SK-N-SH (cell line): ENCODE results near the gene SUN5. TPM values are rescaled to one million over a fixed set of nuclear protein-coding genes. Genes with fewer than 3 reads are reported as not detected.

Experiments
- CTCF ChIA-PET: fragments of 300-600, 350-600 bp; formaldehyde crosslinking; extraction: SDS; loops from one replicate; lab custom pipeline; 2021; lab: Yijun Ruan, JAX
- POLR2A ChIA-PET: fragments of 350-600 bp; sonication (Branson Sonifier 250); formaldehyde crosslinking; extraction: SDS; loops from one replicate; lab custom pipeline; 2020; ENCODE audit warnings: antibody characterized with exemption, inconsistent platforms; lab: Yijun Ruan, JAX
- DNase-seq: peaks from one replicate; pipeline ENCODE4 v3.0.0; 2012
- H2AFZ ChIP-seq: fragments of 200-600 bp; sonication (generic); 2 replicates; pipeline ENCODE4 v1.8.1; 2016; ENCODE audit warnings: antibody characterized with exemption, mild to moderate bottlenecking, low read depth
- H3F3A ChIP-seq: fragments of 200-600 bp; sonication (generic); replicated peaks from 2 replicates; pipeline ENCODE3; 2016; ENCODE audit warnings: antibody characterized with exemption, mild to moderate bottlenecking; ENCODE audit not compliant: insufficient read depth
- H3K27ac ChIP-seq, 2 experiments: fragments of 200-500 bp in 1 of 2; fragments of 200-600 bp in 1 of 2; sonication (Bioruptor generic) in 1 of 2; sonication (generic), shearing (Covaris generic) in 1 of 2; 2 replicates each; pipeline versions ENCODE4 v1.5.1 to v1.6.1; 2014 to 2016; ENCODE audit warnings: low read depth in 2 of 2, inconsistent platforms in 1 of 2, low read length in 1 of 2, mild to moderate bottlenecking in 1 of 2, mixed read lengths in 1 of 2
- H3K27me3 ChIP-seq: fragments of 200-600 bp; sonication (generic), shearing (Covaris generic); 2 replicates; pipeline ENCODE4 v1.6.1; 2016; ENCODE audit warnings: mixed run types; ENCODE audit not compliant: insufficient read depth
- H3K36me3 ChIP-seq, 2 experiments: fragments of 200-500 bp in 1 of 2; fragments of 200-600 bp in 1 of 2; sonication (Bioruptor generic) in 1 of 2; sonication (generic) in 1 of 2; replicated peaks in 1 of 2; 2 replicates each; pipeline versions ENCODE3 to v1.5.1; 2014 to 2016; ENCODE audit warnings: low read length in 1 of 2, mild to moderate bottlenecking in 1 of 2; ENCODE audit not compliant: insufficient read depth in 2 of 2, control insufficient read depth in 1 of 2
- H3K4me1 ChIP-seq, 2 experiments: fragments of 200-500 bp in 1 of 2; fragments of 200-600 bp in 1 of 2; sonication (Bioruptor generic) in 1 of 2; sonication (generic), shearing (Covaris generic) in 1 of 2; 2 replicates each; pipeline versions ENCODE4 v1.5.1 to v1.6.1; 2014 to 2016; ENCODE audit warnings: low read depth in 1 of 2, low read length in 1 of 2, mixed run types in 1 of 2; ENCODE audit not compliant: insufficient read depth in 2 of 2, control insufficient read depth in 1 of 2
- H3K4me2 ChIP-seq: fragments of 200-600 bp; sonication (generic), shearing (Covaris generic); 2 replicates; pipeline ENCODE4 v1.6.1; 2017; ENCODE audit warnings: mixed run types
- H3K4me3 ChIP-seq, 2 experiments: fragments of 200-500 bp in 1 of 2; fragments of 200-600 bp in 1 of 2; sonication (Bioruptor generic) in 1 of 2; sonication (generic), shearing (Covaris generic) in 1 of 2; 2 replicates each; pipeline versions ENCODE4 v1.5.1 to v1.8.1; 2014 to 2016; ENCODE audit warnings: low read depth in 2 of 2, inconsistent platforms in 1 of 2, low read length in 1 of 2, mild to moderate bottlenecking in 1 of 2, mixed read lengths in 1 of 2, moderate library complexity in 1 of 2
- H3K79me2 ChIP-seq: fragments of 200-600 bp; sonication (generic); 2 replicates; pipeline ENCODE4 v1.8.1; 2017; ENCODE audit warnings: mild to moderate bottlenecking; ENCODE audit not compliant: insufficient read depth
- H3K9ac ChIP-seq: fragments of 200-600 bp; sonication (generic); 2 replicates; pipeline ENCODE4 v1.6.1; 2017; ENCODE audit warnings: mixed run types
- H3K9me2 ChIP-seq: fragments of 200-600 bp; sonication (generic); 2 replicates; pipeline ENCODE4 v1.6.1; 2017; ENCODE audit warnings: mixed run types
- H3K9me3 ChIP-seq: fragments of 200-600 bp; sonication (generic); 2 replicates; pipeline ENCODE4 v1.6.1; 2017; ENCODE audit warnings: mixed run types, mild to moderate bottlenecking, moderate library complexity
- H4K20me1 ChIP-seq: fragments of 200-600 bp; sonication (generic); 2 replicates; pipeline ENCODE4 v1.6.1; 2017; ENCODE audit warnings: mild to moderate bottlenecking, mixed run types; ENCODE audit not compliant: insufficient read depth
- CHD2 ChIP-seq: fragments of 150-350 bp; IDR thresholded peaks from 2 replicates; pipeline ENCODE4 v1.6.1; 2018; ENCODE audit warnings: low read length; ENCODE audit not compliant: partially characterized antibody
- EZH2phosphoT487 ChIP-seq: fragments of 200-600 bp; sonication (generic); IDR thresholded peaks from 2 replicates; pipeline ENCODE4 v1.6.1; 2017; ENCODE audit warnings: low read depth, mixed run types, mild to moderate bottlenecking, antibody characterized with exemption, moderate library complexity, borderline replicate concordance
- FOSL2 ChIP-seq: IDR thresholded peaks from 2 replicates; pipeline ENCODE4 v1.4.0; 2012; ENCODE audit warnings: low read depth, mild to moderate bottlenecking, moderate library complexity, borderline replicate concordance
- FOXJ3 ChIP-seq: sonication (generic); formaldehyde crosslinking; IDR thresholded peaks from 2 replicates; pipeline ENCODE4 v1.5.1; 2020; ENCODE audit warnings: mild to moderate bottlenecking, missing genetic modification reagents
- GABPA ChIP-seq: IDR thresholded peaks from 2 replicates; pipeline ENCODE4 v1.4.0; 2012; ENCODE audit warnings: low read depth, mild to moderate bottlenecking
- MEF2A ChIP-seq: IDR thresholded peaks from 2 replicates; pipeline ENCODE4 v1.4.0; 2012; ENCODE audit warnings: low read depth, borderline replicate concordance
- MXI1 ChIP-seq: IDR thresholded peaks from 2 replicates; pipeline ENCODE4 v1.6.1; 2012; ENCODE audit warnings: mild to moderate bottlenecking, low read depth, low read length, improper control_type of control experiment
- NFIC ChIP-seq: IDR thresholded peaks from 2 replicates; pipeline ENCODE4 v1.4.0; 2012; ENCODE audit warnings: borderline replicate concordance
- POLR2AphosphoS5 ChIP-seq: IDR thresholded peaks from 2 replicates; pipeline ENCODE4 v1.6.1; 2012; ENCODE audit warnings: low read depth, low read length
- RAD21 ChIP-seq: IDR thresholded peaks from 2 replicates; pipeline ENCODE4 v1.6.1; 2012; ENCODE audit warnings: mild to moderate bottlenecking, low read length
- RCOR1 ChIP-seq: fragments of 150-350 bp; IDR thresholded peaks from 2 replicates; pipeline ENCODE4 v1.6.1; 2017; ENCODE audit warnings: antibody characterized with exemption, low read length
- SIN3A ChIP-seq: IDR thresholded peaks from 2 replicates; pipeline ENCODE4 v1.6.1; 2012; ENCODE audit warnings: low read depth, mild to moderate bottlenecking, low read length, moderate library complexity, borderline replicate concordance
- SMC3 ChIP-seq: IDR thresholded peaks from 2 replicates; pipeline ENCODE4 v1.6.1; 2012; ENCODE audit warnings: low read depth, low read length, improper control_type of control experiment
- TAF1 ChIP-seq: IDR thresholded peaks from 2 replicates; pipeline ENCODE4 v1.6.1; 2012; ENCODE audit warnings: low read depth, mild to moderate bottlenecking, low read length, moderate library complexity, borderline replicate concordance
- TCF12 ChIP-seq: IDR thresholded peaks from 2 replicates; pipeline ENCODE4 v1.4.0; 2012
- TEAD4 ChIP-seq: IDR thresholded peaks from 2 replicates; pipeline ENCODE4 v1.4.0; 2012; ENCODE audit warnings: mild to moderate bottlenecking, borderline replicate concordance; ENCODE audit not compliant: insufficient read depth
- WGBS: methylation state at CpG from one replicate; pipeline ENCODE4 v1.1.6; 2017; ENCODE audit warnings: low lambda C conversion rate; 5-methylcytosine and 5-hydroxymethylcytosine counted together
- polyA plus RNA-seq, 3 experiments: library from polyadenylated mRNA; depleted of rRNA; stranded (reverse); fragments of >200 nt; gene quantifications; 2 replicates each; pipeline ENCODE4 v1.2.3, GENCODE V29; 2012
- TF ChIP-seq, protein P1 (sequence below): IDR thresholded peaks from 2 replicates; pipeline ENCODE4 v1.4.0; 2012; ENCODE audit warnings: low read depth
- TF ChIP-seq, protein P2 (sequence below): IDR thresholded peaks from 2 replicates; pipeline ENCODE4 v1.4.0; 2012; ENCODE audit warnings: low read depth, borderline replicate concordance
- TF ChIP-seq, protein P3 (sequence below): IDR thresholded peaks from 2 replicates; pipeline ENCODE4 v1.6.1; 2012; ENCODE audit warnings: mild to moderate bottlenecking, low read depth, low read length, moderate library complexity
- TF ChIP-seq, protein P4 (sequence below): IDR thresholded peaks from 2 replicates; pipeline ENCODE4; 2012
- TF ChIP-seq, protein P5 (sequence below): fragments of 150-350 bp; IDR thresholded peaks from 2 replicates; pipeline ENCODE4 v1.6.1; 2016; ENCODE audit warnings: mild to moderate bottlenecking, low read depth, low read length

Gene SUN5
- polyA plus RNA-seq, 1 of the 3 experiments (the other 2 are of a cell fraction): not detected

DNA sequence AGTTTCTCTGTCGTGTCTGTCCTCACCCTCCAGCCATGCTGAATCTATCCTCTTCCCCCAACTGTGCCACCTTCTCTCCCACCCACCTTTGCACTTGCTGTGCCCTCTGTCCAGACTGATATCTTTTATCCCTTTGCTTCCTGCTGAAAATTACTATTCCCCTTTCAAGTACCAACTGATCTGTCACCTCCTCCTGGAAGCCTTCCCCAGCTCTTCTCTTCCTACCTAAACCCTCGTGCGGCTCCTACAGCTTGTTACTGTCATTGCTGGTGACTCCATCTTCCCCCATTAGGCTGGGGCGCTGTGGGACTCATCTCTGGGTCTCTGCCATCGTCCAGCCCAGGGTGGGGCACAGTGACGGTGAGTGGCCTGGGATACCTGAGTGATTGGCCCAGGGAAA is 28.3 kb upstream of the SUN5 start:
- no peaks in the 10 kb centered on the region for H4K20me1 ChIP-seq
- no peak overlapping the region for H2AFZ ChIP-seq
- no peaks in the 10 kb centered on the region for H3K79me2 ChIP-seq
- H3K36me3 ChIP-seq: no peaks in the 10 kb centered on the region
- no peak for TF ChIP-seq POLR2AphosphoS5
- TF ChIP-seq SMC3: no peak
- no peak for TF ChIP-seq EZH2phosphoT487
- no peak for TF ChIP-seq TAF1
- TF ChIP-seq, protein P1, sequence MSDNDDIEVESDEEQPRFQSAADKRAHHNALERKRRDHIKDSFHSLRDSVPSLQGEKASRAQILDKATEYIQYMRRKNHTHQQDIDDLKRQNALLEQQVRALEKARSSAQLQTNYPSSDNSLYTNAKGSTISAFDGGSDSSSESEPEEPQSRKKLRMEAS: no peak
- TF ChIP-seq, all 33 proteins: peak for 0
- no peak for DNase-seq
- no peaks in the 10 kb centered on the region for H3K9me3 ChIP-seq
- no peak overlapping the region for H3K4me3 ChIP-seq
- no peak overlapping the region for H3K4me2 ChIP-seq
- no peaks in the 10 kb centered on the region for H3K4me1 ChIP-seq
- ChIA-PET POLR2A (no interaction called here), CTCF (interaction anchor here (0.7 kb wide), 1 partner anchor 17 kb away, joined by 3 read pairs; no protein-coding TSS in a partner anchor)
- H3F3A ChIP-seq: no peaks in the 10 kb centered on the region
- H3K9me2 ChIP-seq: no peaks in the 10 kb centered on the region
- no peak overlapping the region for H3K27ac ChIP-seq
- under 1% methylated on average over 6 of the region's 6 CpGs for WGBS
- peaks cover 6% of the 10 kb centered on the region; the same call in 1 of the 2 replicates for H3K27me3 ChIP-seq
- no peak overlapping the region for H3K9ac ChIP-seq

DNA sequence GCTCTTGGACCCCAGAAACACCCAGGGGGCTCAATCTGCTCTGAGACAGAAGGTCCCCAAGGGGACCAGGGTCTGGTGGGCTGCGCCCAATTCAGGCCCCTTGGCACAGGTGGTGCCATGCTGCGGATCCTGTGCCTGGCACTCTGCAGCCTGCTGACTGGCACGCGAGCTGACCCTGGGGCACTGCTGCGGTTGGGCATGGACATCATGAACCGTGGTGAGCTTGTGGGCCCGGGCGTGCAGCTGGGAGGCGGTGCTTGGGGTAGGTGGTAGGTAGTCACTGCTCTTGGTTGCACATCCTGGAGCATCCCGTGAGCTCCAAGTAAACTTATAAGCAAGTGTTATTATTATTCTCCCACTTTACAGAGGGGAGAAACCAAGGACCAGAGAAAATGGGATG is 27.3 kb upstream of the SUN5 start, which contains the start of gene BPIFB6:
TSS of gene BPIFB6 (plus strand) at position 118 of the 400 bp plus-strand sequence. CDS start at position 118, 0 bp downstream.
- WGBS: 29% methylated on average over 4 of the region's 10 CpGs
- DNase-seq: no peak
- no peak within 1 kb of the TSS for H3K4me2 ChIP-seq
- H3K9ac ChIP-seq: no peak within 1 kb of the TSS
- no peaks in the 10 kb centered on the region for H4K20me1 ChIP-seq
- no peaks in the 10 kb centered on the region for H3K9me3 ChIP-seq
- H3K27ac ChIP-seq: no peak within 1 kb of the TSS
- peaks cover 6% of the 10 kb centered on the region; the same call in 1 of the 2 replicates for H3K27me3 ChIP-seq
- H3F3A ChIP-seq: no peaks in the 10 kb centered on the region
- H3K36me3 ChIP-seq: no peaks in the 10 kb centered on the region
- H3K9me2 ChIP-seq: no peaks in the 10 kb centered on the region
- no peak within 1 kb of the TSS for H2AFZ ChIP-seq
- ChIA-PET POLR2A (no interaction called here), CTCF (no interaction called here)
- no peak within 1 kb of the TSS for H3K4me3 ChIP-seq
- H3K4me1 ChIP-seq: no peaks in the 10 kb centered on the region
- H3K79me2 ChIP-seq: no peaks in the 10 kb centered on the region
- TF ChIP-seq, protein P2, sequence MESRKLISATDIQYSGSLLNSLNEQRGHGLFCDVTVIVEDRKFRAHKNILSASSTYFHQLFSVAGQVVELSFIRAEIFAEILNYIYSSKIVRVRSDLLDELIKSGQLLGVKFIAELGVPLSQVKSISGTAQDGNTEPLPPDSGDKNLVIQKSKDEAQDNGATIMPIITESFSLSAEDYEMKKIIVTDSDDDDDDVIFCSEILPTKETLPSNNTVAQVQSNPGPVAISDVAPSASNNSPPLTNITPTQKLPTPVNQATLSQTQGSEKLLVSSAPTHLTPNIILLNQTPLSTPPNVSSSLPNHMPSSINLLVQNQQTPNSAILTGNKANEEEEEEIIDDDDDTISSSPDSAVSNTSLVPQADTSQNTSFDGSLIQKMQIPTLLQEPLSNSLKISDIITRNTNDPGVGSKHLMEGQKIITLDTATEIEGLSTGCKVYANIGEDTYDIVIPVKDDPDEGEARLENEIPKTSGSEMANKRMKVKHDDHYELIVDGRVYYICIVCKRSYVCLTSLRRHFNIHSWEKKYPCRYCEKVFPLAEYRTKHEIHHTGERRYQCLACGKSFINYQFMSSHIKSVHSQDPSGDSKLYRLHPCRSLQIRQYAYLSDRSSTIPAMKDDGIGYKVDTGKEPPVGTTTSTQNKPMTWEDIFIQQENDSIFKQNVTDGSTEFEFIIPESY: no peak
- TF ChIP-seq MXI1: no peak
- TF ChIP-seq, protein P3, sequence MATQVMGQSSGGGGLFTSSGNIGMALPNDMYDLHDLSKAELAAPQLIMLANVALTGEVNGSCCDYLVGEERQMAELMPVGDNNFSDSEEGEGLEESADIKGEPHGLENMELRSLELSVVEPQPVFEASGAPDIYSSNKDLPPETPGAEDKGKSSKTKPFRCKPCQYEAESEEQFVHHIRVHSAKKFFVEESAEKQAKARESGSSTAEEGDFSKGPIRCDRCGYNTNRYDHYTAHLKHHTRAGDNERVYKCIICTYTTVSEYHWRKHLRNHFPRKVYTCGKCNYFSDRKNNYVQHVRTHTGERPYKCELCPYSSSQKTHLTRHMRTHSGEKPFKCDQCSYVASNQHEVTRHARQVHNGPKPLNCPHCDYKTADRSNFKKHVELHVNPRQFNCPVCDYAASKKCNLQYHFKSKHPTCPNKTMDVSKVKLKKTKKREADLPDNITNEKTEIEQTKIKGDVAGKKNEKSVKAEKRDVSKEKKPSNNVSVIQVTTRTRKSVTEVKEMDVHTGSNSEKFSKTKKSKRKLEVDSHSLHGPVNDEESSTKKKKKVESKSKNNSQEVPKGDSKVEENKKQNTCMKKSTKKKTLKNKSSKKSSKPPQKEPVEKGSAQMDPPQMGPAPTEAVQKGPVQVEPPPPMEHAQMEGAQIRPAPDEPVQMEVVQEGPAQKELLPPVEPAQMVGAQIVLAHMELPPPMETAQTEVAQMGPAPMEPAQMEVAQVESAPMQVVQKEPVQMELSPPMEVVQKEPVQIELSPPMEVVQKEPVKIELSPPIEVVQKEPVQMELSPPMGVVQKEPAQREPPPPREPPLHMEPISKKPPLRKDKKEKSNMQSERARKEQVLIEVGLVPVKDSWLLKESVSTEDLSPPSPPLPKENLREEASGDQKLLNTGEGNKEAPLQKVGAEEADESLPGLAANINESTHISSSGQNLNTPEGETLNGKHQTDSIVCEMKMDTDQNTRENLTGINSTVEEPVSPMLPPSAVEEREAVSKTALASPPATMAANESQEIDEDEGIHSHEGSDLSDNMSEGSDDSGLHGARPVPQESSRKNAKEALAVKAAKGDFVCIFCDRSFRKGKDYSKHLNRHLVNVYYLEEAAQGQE: no peak
- no peak for TF ChIP-seq TCF12
- no peak for TF ChIP-seq GABPA
- TF ChIP-seq SIN3A: no peak
- TF ChIP-seq RAD21: no peak
- TF ChIP-seq CHD2: no peak
- TF ChIP-seq, protein P4, sequence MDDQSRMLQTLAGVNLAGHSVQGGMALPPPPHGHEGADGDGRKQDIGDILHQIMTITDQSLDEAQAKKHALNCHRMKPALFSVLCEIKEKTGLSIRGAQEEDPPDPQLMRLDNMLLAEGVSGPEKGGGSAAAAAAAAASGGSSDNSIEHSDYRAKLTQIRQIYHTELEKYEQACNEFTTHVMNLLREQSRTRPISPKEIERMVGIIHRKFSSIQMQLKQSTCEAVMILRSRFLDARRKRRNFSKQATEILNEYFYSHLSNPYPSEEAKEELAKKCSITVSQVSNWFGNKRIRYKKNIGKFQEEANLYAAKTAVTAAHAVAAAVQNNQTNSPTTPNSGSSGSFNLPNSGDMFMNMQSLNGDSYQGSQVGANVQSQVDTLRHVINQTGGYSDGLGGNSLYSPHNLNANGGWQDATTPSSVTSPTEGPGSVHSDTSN: no peak
- no peak for TF ChIP-seq RCOR1
- TF ChIP-seq FOSL2: no peak
- TF ChIP-seq FOXJ3: no peak
- TF ChIP-seq, protein P5, sequence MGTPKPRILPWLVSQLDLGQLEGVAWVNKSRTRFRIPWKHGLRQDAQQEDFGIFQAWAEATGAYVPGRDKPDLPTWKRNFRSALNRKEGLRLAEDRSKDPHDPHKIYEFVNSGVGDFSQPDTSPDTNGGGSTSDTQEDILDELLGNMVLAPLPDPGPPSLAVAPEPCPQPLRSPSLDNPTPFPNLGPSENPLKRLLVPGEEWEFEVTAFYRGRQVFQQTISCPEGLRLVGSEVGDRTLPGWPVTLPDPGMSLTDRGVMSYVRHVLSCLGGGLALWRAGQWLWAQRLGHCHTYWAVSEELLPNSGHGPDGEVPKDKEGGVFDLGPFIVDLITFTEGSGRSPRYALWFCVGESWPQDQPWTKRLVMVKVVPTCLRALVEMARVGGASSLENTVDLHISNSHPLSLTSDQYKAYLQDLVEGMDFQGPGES: no peak
- no peak for TF ChIP-seq NFIC
- TF ChIP-seq MEF2A: no peak
- TF ChIP-seq TEAD4: no peak
- no peak for TF ChIP-seq TAF1
